ENCODE data around the gene FGF22.

- TF ChIP-seq GATA2 (IDR thresholded peaks at IDR 0.05; ENCODE audit: low read depth, low read length) = no peak
- TF ChIP-seq GATA3 (IDR thresholded peaks at IDR 0.05; ENCODE audit: low read depth, low read length) = no peak
Measured at GRCh38 chr19:679418-680286, 40.0 kb downstream of the FGF22 start.

Data from SH-SY5Y (cell line).